Measurements from ENCODE around the gene RBMS3.

RBMS3 gene

GRCh38 chr3:29525254-29525881, 244.5 kb downstream of the RBMS3 start:
- DNase-seq (ENCODE audit: low read depth): peak; percentile 46

GRCh38 chr3:29527246-29527645, 246.4 kb downstream of the RBMS3 start:
- DNase-seq (ENCODE audit: low read depth): no peak

DNA sequence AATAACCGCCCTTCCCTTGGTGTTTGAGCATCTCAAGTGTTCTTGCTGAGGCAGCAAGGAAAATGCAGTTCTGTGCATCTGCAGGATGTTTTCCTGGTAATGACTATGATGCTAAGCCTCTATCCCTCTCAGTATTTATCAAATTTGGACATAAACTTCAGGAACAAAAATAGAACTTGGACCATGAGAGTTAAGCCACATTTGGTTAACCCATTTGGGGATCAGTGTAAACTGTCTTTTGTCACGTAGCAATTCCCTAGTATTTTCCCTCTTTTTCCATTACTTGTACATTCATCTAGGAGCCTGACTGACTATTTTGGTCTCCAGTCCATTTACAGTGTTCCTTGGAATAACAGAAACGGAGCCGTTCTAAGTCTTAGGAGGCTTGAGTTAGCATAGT, 250.8 kb downstream of the RBMS3 start:
- no peak for DNase-seq (ENCODE audit: low read depth)

GRCh38 chr3:29532473-29532872, 251.6 kb downstream of the RBMS3 start:
- DNase-seq (ENCODE audit: low read depth): no peak

GRCh38 chr3:29534006-29534405, 253.1 kb downstream of the RBMS3 start:
- DNase-seq (ENCODE audit: low read depth): no peak

DNA sequence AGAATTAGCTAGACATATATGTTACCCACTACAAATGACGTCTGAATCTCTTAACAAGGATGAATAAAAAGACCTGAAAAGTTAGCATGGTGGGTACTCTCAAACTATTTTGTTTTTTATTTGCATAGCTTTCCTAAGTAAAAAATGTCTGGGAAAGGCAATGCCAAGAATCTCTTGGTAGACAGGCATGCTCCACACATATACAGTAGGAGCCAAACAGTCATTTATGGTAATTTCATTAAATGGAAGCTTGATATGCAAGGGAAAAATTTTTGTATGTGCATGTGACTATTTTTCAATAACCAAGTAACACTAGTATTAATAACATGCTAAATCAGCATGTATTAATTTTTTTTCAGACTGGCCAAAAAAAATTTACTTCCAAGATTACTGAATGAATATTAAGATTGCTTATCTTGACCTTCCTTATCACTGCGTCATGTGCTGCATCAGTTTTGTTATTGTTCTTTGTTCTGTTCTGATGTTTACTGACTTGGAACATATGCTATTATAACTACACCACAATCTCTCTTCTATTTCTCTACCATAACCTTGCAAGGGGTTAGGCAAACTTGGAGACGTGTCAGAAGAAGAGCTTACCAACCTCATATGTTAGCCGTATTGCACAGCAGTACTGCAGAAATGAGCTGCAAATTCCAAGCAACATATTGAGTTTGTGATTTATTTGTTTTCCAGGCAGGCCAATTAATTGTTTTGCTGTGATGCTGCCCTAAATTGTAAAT, 255.3 kb downstream of the RBMS3 start:
- DNase-seq (ENCODE audit: low read depth): peak; percentile 66

DNA sequence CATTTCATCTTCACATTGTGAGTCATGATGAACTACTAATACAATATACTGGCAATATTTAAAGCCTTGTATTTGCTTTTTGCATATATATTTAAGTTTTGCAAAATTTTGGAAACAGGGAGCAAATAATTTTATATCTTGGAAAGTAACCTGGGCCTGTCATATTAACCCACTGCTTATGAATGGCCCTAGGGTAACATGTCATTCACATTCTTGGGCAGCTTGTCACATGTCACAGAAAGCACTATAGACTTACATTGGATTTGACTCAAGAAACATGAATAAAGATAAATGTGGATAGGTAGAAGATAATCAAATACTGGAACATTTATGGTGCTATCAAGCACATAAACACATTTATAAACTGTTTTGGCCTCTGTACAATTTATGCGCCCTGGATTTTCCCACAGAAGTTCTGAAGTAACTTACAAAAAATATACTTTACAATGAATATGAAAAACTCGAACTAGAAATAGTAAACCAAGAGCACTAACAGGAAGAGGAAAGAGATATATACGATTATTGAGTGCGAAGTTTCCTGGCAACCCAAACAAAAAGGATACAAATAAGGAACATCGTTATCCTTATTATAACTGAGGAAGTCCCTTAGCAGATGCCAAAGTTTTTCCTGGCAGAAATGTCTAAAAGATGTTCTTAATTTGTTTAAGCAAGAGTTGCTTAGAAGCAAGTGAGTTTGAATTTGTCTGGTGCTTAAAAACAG, 257.2 kb downstream of the RBMS3 start:
- no peak for DNase-seq (ENCODE audit: low read depth)

GRCh38 chr3:29538610-29538958, 257.7 kb downstream of the RBMS3 start:
- no peak for DNase-seq (ENCODE audit: low read depth)

DNA sequence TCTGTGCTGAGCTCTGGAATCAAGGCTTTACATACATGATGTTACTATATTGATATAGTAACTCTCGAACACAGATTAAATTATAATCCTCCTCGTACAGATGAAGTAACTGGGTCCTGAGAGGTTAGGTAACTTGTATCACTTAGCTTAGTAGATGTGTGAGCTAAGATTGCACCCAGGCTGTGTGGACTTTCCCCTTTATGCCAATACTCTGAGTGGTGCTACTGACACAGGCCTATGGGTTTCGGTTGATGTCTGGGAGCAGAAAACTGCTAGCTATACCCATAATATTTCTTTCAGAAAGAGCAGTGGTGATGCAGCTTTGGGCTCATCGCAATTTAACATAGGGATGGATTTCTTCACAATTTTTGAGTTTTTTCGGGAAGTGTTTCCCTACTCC, 259.7 kb downstream of the RBMS3 start:
- DNase-seq (ENCODE audit: low read depth): no peak

DNA sequence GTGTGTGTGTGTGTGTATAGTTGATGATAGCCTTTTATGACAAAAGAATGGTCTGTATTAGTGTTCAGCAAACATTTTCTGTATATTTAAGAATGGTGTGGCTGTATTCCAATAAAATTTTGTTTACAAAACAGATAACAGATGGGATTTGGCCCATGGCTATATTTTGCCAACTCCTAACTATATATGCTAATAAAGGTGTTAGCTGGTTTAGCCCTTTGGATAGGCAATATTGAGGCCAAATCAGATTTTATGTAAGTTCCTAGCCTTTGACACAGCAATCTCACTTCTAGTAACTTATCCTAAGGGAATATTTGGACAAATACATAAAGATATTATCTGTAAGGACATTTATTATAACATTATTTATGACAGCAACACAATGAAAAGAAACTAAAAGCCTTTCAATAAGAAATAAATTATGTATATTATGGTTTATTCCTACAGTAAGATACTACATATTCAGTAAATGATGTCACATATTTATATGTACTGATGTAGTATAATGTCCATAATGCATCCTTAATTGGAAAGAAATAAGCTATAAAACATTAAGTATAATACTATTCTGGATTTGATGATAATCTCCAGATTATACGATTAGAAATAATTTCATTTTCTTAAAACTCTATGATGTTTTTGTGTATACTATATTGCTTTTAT, 264.0 kb downstream of the RBMS3 start:
- DNase-seq (ENCODE audit: low read depth): no peak

DNA sequence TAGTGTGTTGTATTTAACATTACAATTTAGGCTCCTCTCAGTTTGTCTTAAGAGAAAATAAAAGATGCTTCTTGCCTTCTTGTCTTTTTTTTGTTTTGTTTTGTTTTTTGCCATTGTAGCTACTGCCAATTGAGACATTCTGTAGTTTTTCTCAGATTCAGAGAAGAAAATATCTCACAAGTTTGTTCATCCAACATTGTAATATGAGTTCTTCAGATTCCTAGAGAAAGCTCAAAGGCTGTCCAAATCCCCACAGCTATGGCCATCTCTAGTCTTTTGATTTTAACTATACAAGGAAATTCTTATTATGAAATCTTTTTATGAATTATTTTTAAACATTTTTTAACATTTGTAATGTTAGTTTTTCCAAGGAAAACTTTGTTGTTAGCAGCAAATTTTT, 264.7 kb downstream of the RBMS3 start:
- no peak for DNase-seq (ENCODE audit: low read depth)

DNA sequence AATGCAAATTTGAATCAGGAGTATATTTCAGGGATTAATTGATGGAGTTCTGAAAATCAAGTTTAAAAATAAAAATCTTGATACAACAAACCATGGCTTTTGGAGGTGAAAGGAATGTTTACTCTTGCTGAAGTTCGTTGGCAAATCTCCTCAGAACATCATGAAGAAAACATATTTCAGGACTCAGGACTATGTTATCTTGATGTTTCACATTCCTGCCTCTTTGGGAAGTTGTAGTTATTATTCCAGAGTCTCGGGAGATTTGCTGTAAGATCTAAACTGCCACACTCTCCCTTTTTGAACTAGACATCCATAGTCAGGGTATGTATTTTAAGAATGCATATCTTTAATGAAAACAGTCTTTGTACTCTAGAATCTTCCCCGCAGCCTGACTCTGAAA, 271.2 kb downstream of the RBMS3 start:
- peak; percentile 75 for DNase-seq (ENCODE audit: low read depth)

DNA sequence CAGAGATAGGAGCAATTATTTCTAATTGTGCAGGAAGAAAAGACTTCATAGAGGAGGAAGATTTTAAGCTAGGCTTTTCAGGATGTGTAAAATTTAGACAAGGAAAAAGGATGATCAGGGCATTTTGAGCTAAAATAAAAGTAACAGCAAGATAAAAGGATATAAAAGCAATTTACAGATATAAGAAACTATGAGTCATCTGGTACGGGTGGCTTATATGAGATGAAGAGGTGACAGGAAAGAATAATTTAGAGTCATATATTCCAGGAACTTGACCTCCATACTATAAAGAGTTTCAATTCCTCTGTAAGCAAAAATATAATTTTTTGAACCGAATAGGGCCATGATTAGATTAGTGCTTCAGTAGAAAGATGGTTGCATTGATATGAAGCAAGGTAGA, 273.7 kb downstream of the RBMS3 start:
- no peak for DNase-seq (ENCODE audit: low read depth)

GRCh38 chr3:29555590-29555989, 274.7 kb downstream of the RBMS3 start:
- DNase-seq (ENCODE audit: low read depth): peak; percentile 82

DNA sequence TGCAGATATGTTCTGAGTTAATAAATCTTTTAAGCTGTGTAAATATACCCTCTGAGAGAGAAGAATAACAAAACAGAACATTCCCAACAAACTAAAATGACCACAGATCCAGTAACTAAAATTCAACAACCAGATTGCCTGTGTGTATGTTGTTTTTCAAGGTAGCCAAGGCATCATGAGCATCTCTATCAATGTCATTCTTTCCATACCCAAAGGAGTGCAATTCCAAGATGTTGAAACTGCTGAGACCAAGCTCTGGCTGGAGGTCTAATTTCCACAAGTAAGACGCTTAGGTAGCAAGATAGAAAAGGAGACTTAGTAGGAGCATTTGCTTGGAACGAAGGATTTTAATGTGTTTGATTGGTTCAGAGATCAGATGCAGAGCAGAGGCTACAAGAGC, 276.3 kb downstream of the RBMS3 start:
- peak; percentile 79 for DNase-seq (ENCODE audit: low read depth)

DNA sequence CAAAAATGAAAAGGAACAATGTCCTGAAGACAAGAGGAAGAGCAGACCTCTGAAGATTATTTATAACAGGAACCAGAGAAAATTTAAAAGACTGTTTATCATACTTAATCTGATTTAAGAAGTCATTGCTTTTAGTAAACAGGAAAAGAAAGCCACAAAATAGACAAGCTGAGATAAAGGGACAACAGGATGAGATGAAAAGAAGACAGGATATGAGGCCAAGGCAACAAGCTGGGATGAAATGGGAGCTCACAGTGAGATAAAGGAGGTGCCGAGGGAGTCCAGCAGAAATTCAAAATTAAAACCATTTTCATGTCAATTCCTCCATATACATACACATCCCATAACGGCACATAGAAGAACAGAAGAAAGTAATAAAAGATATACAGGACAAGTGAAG, 277.0 kb downstream of the RBMS3 start:
- DNase-seq (ENCODE audit: low read depth): peak; percentile 27

GRCh38 chr3:29559741-29560465, 279.0 kb downstream of the RBMS3 start:
- no peak for DNase-seq (ENCODE audit: low read depth)

- DNase-seq (ENCODE audit: low read depth): no peak
These were observed 280.8 kb downstream of the RBMS3 start for GRCh38 chr3:29561651-29562149.

- no peak for DNase-seq (ENCODE audit: low read depth)
These were observed 284.4 kb downstream of the RBMS3 start for GRCh38 chr3:29565236-29565635.

- DNase-seq (ENCODE audit: low read depth): no peak
These were observed 286.6 kb downstream of the RBMS3 start for GRCh38 chr3:29567501-29567900.

DNA sequence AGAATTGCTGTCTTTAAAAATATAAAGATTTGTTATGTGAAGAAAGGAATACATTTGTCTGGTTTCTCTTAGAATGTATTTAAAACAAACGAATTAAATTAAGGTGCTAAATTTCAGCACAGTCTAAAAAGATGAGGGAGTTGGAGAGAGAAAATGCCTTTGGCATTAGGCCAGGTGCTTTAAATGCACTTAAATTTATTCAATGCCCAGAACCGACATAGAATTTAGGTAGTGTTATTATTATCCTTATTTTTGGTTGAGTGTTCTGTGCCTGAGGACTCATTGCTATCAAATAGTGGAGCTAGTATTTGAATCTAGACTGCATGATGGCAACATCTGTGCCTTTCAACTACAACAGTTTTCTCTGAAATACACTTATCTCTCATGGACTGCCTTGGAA, 287.5 kb downstream of the RBMS3 start:
- DNase-seq (ENCODE audit: low read depth): no peak

GRCh38 chr3:29576181-29576580, 295.3 kb downstream of the RBMS3 start:
- DNase-seq (ENCODE audit: low read depth): no peak

Measured in amniotic epithelial cell (primary cell).